Right lobe of liver (tissue), 6 donors: ENCODE results near the gene HYOU1. TPM values are rescaled to one million over a fixed set of nuclear protein-coding genes. Genes with fewer than 3 reads are reported as not detected.

Source experiments
- ATAC-seq, 4 donors: fragments of 200-7000 bp; cut with Tn5 transposase; one replicate each; pipeline ENCODE4 v1.9.1; 2020; ENCODE audit warnings: mild to moderate bottlenecking in 4 of 4, moderate library complexity in 4 of 4
- DNase-seq, 3 donors: peaks; one replicate each; pipeline ENCODE4 v3.0.0-alpha.2; 2020
- H3K27ac ChIP-seq, 3 donors: fragments of 200-600 bp; one replicate each; pipeline ENCODE4 v1.8.0; 2022
- H3K27me3 ChIP-seq, 2 donors: fragments of 200-600 bp; one replicate each; pipeline ENCODE4 v1.8.0; 2022
- H3K36me3 ChIP-seq, 4 donors: fragments of 200-600 bp; sonication (generic) in 1 of 4; one replicate each; pipeline versions ENCODE4 v1.5.1 to v1.8.0; 2017 to 2022; ENCODE audit warnings: control low read depth in 1 of 4
- H3K4me1 ChIP-seq, 4 donors: fragments of 200-600 bp; sonication (generic) in 1 of 4; one replicate each; pipeline versions ENCODE4 v1.5.1 to v1.8.0; 2017 to 2022; ENCODE audit warnings: control low read depth in 1 of 4
- H3K4me3 ChIP-seq, 3 donors: fragments of 200-600 bp; one replicate each; pipeline ENCODE4 v1.8.0; 2022
- H3K9me3 ChIP-seq, 4 donors: fragments of 200-600 bp; sonication (generic) in 1 of 4; one replicate each; pipeline versions ENCODE4 v1.5.1 to v1.8.0; 2017 to 2022; ENCODE audit warnings: control low read depth in 1 of 4
- POLR2A ChIP-seq: fragments of 450-650 bp; IDR thresholded peaks from one replicate; pipeline ENCODE4 v1.6.1; 2017; ENCODE audit warnings: antibody characterized with exemption, mild to moderate bottlenecking
- WGBS: methylation state at CpG from one replicate; pipeline ENCODE4 v1.1.6; 2018; ENCODE audit warnings: low coverage, low lambda C conversion rate; ENCODE audit not compliant: insufficient coverage; ENCODE audit errors: missing lambda C conversion rate; 5-methylcytosine and 5-hydroxymethylcytosine counted together
- intact Hi-C, 2 donors: fragments of 100-400 bp; cut with DNase I; formaldehyde crosslinking; loops; one replicate each; pipeline versions ENCODE4 v1.11.2 to v1.14.1; 2022
- total RNA-seq, 6 experiments: library from RNA; depleted of rRNA in 2 of 6; stranded (reverse); fragments of >200 nt in 2 of 6; fragmentation: NEBNext Ultra II Directional in 3 of 6; extraction: Animal tissue kit (Norgen Biotek cat#: 25700) in 3 of 6; gene quantifications; one replicate each; pipeline versions ENCODE4 v1.1.0 to v1.2.4, GENCODE V29; 2016 to 2023
- TF ChIP-seq, protein P1 (sequence below), 4 donors: fragments of 200-600 bp in 3 of 4; fragments of 450-650 bp in 1 of 4; IDR thresholded peaks; one replicate each; pipeline versions ENCODE4 v1.5.1 to v1.8.0; 2016 to 2022; ENCODE audit warnings: antibody characterized with exemption in 4 of 4, mild to moderate bottlenecking in 2 of 4
- donor health status: DM: no; HTN: yes; CAD: no.
- donor health status: DM: no; HTN: no; CAD: no.
- donor health status: DM: no; HTN: no; CAD: no.
- donor health status: DM: no; HTN: yes; CAD: no.
- donor health status: DM: no; HTN: yes; CAD: no.

The HYOU1 gene
- total RNA-seq, 6 experiments from 2014 or later: 107 to 202 (median 171) TPM

DNA sequence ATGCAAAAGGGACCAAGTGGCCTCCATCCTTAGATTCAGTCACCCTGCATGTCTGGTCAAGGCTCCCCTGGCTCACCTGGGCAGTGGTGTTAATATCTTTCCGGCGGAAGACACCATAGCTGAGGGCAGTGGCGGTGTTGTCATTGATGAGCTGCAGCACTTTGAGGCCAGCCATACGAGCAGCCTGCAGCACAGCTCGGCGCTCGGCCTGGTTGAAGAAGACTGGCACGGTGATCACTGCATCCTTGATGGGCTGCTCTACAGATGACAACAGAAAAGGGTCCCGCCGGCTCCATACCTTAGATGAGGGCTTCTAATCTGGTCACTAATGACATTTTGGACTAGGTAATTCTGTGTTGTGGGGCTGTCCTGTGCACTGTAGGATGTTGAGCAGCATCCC, 2.6 kb downstream of the HYOU1 start:
- TF ChIP-seq, protein P1, sequence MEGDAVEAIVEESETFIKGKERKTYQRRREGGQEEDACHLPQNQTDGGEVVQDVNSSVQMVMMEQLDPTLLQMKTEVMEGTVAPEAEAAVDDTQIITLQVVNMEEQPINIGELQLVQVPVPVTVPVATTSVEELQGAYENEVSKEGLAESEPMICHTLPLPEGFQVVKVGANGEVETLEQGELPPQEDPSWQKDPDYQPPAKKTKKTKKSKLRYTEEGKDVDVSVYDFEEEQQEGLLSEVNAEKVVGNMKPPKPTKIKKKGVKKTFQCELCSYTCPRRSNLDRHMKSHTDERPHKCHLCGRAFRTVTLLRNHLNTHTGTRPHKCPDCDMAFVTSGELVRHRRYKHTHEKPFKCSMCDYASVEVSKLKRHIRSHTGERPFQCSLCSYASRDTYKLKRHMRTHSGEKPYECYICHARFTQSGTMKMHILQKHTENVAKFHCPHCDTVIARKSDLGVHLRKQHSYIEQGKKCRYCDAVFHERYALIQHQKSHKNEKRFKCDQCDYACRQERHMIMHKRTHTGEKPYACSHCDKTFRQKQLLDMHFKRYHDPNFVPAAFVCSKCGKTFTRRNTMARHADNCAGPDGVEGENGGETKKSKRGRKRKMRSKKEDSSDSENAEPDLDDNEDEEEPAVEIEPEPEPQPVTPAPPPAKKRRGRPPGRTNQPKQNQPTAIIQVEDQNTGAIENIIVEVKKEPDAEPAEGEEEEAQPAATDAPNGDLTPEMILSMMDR (IDR thresholded peaks at IDR 0.05): no peak
- TF ChIP-seq POLR2A: no peak
- Histone ChIP-seq H3K4me1 (peaks cover 0 to 19% (median 3%) of the 10 kb centered on the region in 4 donors), H3K27ac (no peak overlapping the region), H3K27me3 (no peaks in the 10 kb centered on the region), H3K4me3 (no peak overlapping the region), H3K36me3 (peaks cover 12 to 57% (median 40%) of the 10 kb centered on the region in 4 donors), H3K9me3 (no peaks in the 10 kb centered on the region)
- intact Hi-C loops: no loop called here
- DNase-seq (no peak), ATAC-seq (no peak)
- WGBS: 70% methylated on average over 2 of the region's 10 CpGs

DNA sequence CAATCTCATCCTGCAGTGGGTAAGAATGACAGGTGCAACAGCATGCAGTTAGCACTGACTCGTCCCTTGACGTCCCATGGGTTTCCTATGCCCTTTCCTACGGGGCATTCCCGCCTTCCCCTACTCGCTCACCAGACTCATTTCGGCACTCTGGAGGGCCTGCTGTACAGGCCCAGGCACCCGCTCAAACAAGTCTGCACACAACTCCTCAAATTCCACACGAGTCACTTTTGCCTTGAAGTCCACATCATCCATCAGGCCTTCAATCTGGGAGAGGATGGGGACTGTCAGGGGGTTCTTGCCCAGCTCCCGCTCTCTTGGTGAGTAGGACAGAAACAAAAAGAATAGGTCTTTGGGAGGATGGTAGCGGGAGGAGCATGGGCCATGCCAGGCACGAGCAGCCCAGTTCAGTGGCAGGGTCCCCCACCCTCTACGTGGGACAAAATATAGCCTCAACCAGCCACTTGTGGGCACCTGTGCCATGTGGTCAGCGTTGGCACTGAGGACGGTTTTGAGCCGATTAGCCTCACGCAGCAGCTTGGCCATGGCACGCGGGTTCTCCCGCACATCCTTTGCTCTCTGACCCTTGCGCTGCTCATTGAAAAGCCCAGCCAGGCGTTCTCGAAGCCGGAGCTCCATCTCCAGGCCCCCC, 4.7 kb downstream of the HYOU1 start:
- Histone ChIP-seq H3K9me3 (no peaks in the 10 kb centered on the region), H3K27me3 (no peaks in the 10 kb centered on the region), H3K27ac (no peak overlapping the region), H3K4me1 (peaks cover 0 to 12% (median 0%) of the 10 kb centered on the region in 4 donors), H3K4me3 (no peak overlapping the region), H3K36me3 (peaks cover 21 to 79% (median 54%) of the 10 kb centered on the region in 4 donors)
- no peak for TF ChIP-seq POLR2A
- TF ChIP-seq, protein P1 (IDR thresholded peaks at IDR 0.05): no peak
- WGBS: 95% methylated on average over 18 of the region's 23 CpGs
- ATAC-seq: no peak
- intact Hi-C loops: no loop called here
- DNase-seq: no peak

DNA sequence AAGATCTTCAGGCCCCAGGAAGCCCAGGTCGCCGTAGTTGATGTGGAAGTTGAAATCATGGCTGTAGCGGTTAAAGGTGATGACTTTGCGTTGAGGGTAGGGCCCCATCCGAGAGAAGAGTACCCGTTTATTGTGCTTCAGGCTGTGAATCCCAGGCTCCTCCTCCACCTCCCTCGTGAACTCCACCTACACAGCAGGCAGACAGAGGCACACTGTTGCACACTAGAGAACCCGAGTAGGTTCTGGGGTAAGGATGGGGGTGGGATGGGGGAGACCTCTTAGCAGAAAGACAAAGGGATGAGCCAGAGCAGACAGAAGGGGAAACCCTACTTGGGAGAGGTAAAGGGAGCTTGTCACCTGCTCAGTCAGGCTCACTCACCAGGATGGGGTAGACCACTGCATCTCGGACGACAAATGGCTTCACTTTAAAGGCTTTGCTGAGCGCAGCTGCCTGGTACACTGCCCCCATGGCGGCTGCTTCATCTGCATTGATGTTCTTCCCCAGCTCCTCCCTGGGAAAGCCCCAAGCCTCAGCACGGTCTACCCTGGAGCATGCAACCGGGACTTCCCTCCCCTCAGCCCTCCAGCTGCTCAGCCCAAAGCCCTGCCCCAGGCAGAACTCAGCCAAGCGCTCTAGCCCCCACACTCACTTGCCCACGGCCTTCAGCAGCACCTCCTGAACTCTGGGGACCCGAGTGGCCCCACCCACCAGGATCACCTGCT, 5.4 kb downstream of the HYOU1 start:
- intact Hi-C loops: no loop called here
- TF ChIP-seq, protein P1 (IDR thresholded peaks at IDR 0.05): no peak
- TF ChIP-seq POLR2A: no peak

DNA sequence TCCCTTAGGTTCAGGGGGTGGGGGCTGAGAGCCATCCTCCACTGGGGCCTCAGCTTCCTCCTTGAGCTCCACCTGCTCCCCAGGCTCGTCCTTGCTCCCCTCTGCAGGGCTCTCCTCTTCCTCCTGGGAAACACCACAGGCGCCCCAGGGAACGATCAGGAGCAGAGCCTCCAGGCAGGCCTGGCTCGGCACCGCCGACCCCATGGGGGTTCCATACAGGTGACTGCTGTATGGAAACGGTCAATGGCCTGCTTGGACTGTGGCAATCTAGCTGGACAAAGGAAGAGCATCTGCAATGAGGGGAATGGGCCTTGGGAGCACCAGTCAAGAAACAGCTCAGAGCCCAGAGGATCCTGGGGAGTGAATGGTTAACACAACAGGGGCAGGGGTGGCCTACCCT, 7.9 kb downstream of the HYOU1 start:
- TF ChIP-seq POLR2A: no peak
- TF ChIP-seq, protein P1 (IDR thresholded peaks at IDR 0.05): no peak
- Histone ChIP-seq H3K27ac (no peak overlapping the region), H3K4me3 (no peak overlapping the region), H3K4me1 (no peaks in the 10 kb centered on the region), H3K9me3 (no peaks in the 10 kb centered on the region), H3K36me3 (peaks cover 14 to 93% (median 59%) of the 10 kb centered on the region in 4 donors), H3K27me3 (no peaks in the 10 kb centered on the region)
- ATAC-seq: no peak
- intact Hi-C loops: no loop called here
- DNase-seq: no peak
- 100% methylated on average over 1 of the region's 7 CpGs for WGBS

More for the DNA sequence above, 5.4 kb downstream of the HYOU1 start:
- Histone ChIP-seq H3K27me3 (no peaks in the 10 kb centered on the region), H3K36me3 (peaks cover 21 to 86% (median 57%) of the 10 kb centered on the region in 4 donors), H3K4me3 (no peak overlapping the region), H3K9me3 (no peaks in the 10 kb centered on the region), H3K27ac (no peak overlapping the region), H3K4me1 (peaks cover 0 to 12% (median 0%) of the 10 kb centered on the region in 4 donors)
- ATAC-seq: no peak
- DNase-seq: no peak
- 86% methylated on average over 12 of the region's 17 CpGs for WGBS
